Peyer's patch (tissue), 4 donors: ENCODE measurements around the gene C1QTNF2.

Experiments used
- CTCF ChIP-seq, 6 experiments: fragments of 450-650 bp in 4 of 6; fragments of 200-600 bp in 2 of 6; sonication (generic) in 1 of 6; IDR thresholded peaks; one replicate each; pipeline ENCODE4 v1.5.1; 2017 to 2019; ENCODE audit warnings: antibody characterized with exemption in 6 of 6, mild to moderate bottlenecking in 3 of 6, moderate library complexity in 1 of 6
- POLR2A ChIP-seq, 2 donors: fragments of 450-650 bp; IDR thresholded peaks; one replicate each; pipeline ENCODE4 v1.5.1; 2017; ENCODE audit warnings: antibody characterized with exemption in 2 of 2, mild to moderate bottlenecking in 2 of 2, moderate library complexity in 2 of 2

- no peak for TF ChIP-seq CTCF (IDR thresholded peaks at IDR 0.05)
- TF ChIP-seq POLR2A (IDR thresholded peaks at IDR 0.05): no peak
Measured at GRCh38 chr5:160367261-160367660, 3.2 kb downstream of the C1QTNF2 start.
